NOMO-1 treated with dmso at 0.1 percent for 144 hours (cell line): Measurements from ENCODE around the gene AIPL1.

Source experiments
- DNase-seq: peaks from one replicate; lab custom pipeline; 2025; ENCODE audit not compliant: unreplicated experiment; lab: John Stamatoyannopoulos, UW

The AIPL1 gene

GRCh38 chr17:6467567-6467966 lies 32.6 kb upstream of the AIPL1 start:
- DNase-seq: no peak

- DNase-seq: no peak
Observed at GRCh38 chr17:6465206-6466003, 30.5 kb upstream of the AIPL1 start.

GRCh38 chr17:6464446-6465041 lies 29.6 kb upstream of the AIPL1 start:
- DNase-seq: no peak

- no peak for DNase-seq
Observed at GRCh38 chr17:6463616-6464445, 28.9 kb upstream of the AIPL1 start.

- DNase-seq: no peak
Observed at GRCh38 chr17:6462692-6463091, 27.8 kb upstream of the AIPL1 start.

- no peak for DNase-seq
Observed at GRCh38 chr17:6461792-6462524, 27.0 kb upstream of the AIPL1 start.

- DNase-seq: no peak
Observed at GRCh38 chr17:6461246-6461645, 26.3 kb upstream of the AIPL1 start.

GRCh38 chr17:6460531-6461161 lies 25.7 kb upstream of the AIPL1 start:
- no peak for DNase-seq

GRCh38 chr17:6458460-6458950 lies 23.6 kb upstream of the AIPL1 start:
- DNase-seq: no peak

- no peak for DNase-seq
Observed at GRCh38 chr17:6457688-6458459, 23.0 kb upstream of the AIPL1 start.

- no peak for DNase-seq
Observed at GRCh38 chr17:6456914-6457687, 22.2 kb upstream of the AIPL1 start.

GRCh38 chr17:6456321-6456720 lies 21.4 kb upstream of the AIPL1 start:
- DNase-seq: no peak

- no peak for DNase-seq
Observed at GRCh38 chr17:6455321-6455705, 20.4 kb upstream of the AIPL1 start.

- DNase-seq: no peak
Observed at GRCh38 chr17:6454495-6455320, 19.8 kb upstream of the AIPL1 start.

- DNase-seq: no peak
Observed at GRCh38 chr17:6453279-6454024, 18.5 kb upstream of the AIPL1 start.

- DNase-seq: no peak
Observed at GRCh38 chr17:6452471-6453266, 17.7 kb upstream of the AIPL1 start.
